Stimulated activated CD4-positive, alpha-beta T cell treated with anti-CD3 and anti-CD28 coated beads, Interleukin-4, amount 100 ng/mL, for 1 hour (primary cell): ENCODE results near the gene UNKL.

Experiments used
- DNase-seq: peaks from one replicate; pipeline ENCODE4 v3.0.0-alpha.2; 2020

Gene UNKL

GRCh38 chr16:1372292-1372950 lies 42.1 kb downstream of the UNKL start:
- DNase-seq: no peak

- DNase-seq: no peak
These were observed 43.2 kb downstream of the UNKL start for GRCh38 chr16:1371054-1371978.

GRCh38 chr16:1367486-1368174 lies 46.9 kb downstream of the UNKL start:
- no peak for DNase-seq

GRCh38 chr16:1366712-1367299 lies 47.7 kb downstream of the UNKL start:
- DNase-seq: no peak

GRCh38 chr16:1366060-1366711 lies 48.3 kb downstream of the UNKL start:
- no peak for DNase-seq

GRCh38 chr16:1364510-1364909 lies 50.0 kb downstream of the UNKL start:
- DNase-seq: no peak

- peak; percentile 76 for DNase-seq
These were observed 50.9 kb downstream of the UNKL start for GRCh38 chr16:1363501-1364041.

- no peak for DNase-seq
These were observed 51.7 kb downstream of the UNKL start for GRCh38 chr16:1362807-1363206.

- no peak for DNase-seq
These were observed 52.7 kb downstream of the UNKL start for GRCh38 chr16:1361685-1362360.

GRCh38 chr16:1357906-1358566 lies 56.5 kb downstream of the UNKL start:
- no peak for DNase-seq

- no peak for DNase-seq
These were observed 58.2 kb downstream of the UNKL start for GRCh38 chr16:1356061-1356900.

- no peak for DNase-seq
These were observed 58.9 kb downstream of the UNKL start for GRCh38 chr16:1355591-1355990.

- no peak for DNase-seq
These were observed 59.5 kb downstream of the UNKL start for GRCh38 chr16:1354815-1355540.

GRCh38 chr16:1351582-1352362 lies 62.7 kb downstream of the UNKL start, which contains the start of the genes GNPTG and TSR3:
Gene GNPTG, plus strand, starts transcription at chr16:1351931. Its CDS starts 35 bp downstream, at chr16:1351966.
Gene TSR3, minus strand, starts transcription at chr16:1351878. Its CDS starts 74 bp downstream, at chr16:1351804.
- peak; percentile 84 for DNase-seq

GRCh38 chr16:1351215-1351581 lies 63.3 kb downstream of the UNKL start:
- DNase-seq: no peak

- DNase-seq: no peak
These were observed 63.8 kb downstream of the UNKL start for GRCh38 chr16:1350691-1351090.

- no peak for DNase-seq
These were observed 64.6 kb downstream of the UNKL start for GRCh38 chr16:1349951-1350350.

- DNase-seq: no peak
These were observed 65.2 kb downstream of the UNKL start for GRCh38 chr16:1349351-1349750.

- no peak for DNase-seq
These were observed 65.6 kb downstream of the UNKL start for GRCh38 chr16:1348926-1349325.
